ENCODE measurements around the gene NOS1AP.

DNA sequence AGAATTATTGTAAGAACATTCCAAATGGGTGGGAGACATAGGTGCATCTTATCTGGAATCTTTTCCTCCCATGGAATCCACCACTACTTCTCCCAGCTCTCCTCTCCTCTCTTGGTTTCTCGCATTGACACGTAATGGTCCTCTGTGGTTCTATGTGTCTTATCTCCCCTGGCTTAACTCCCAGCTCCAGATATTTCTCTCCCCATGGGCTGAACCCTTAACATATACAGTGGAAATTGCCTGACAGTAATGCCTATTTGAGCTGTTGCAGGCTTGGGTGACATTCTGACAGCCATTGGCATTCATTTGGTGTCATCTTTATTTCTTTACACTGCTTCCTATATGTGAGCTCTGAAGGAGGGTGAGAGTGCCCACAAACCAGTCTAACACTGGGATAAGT, 188.9 kb downstream of the NOS1AP start:
- TF ChIP-seq, protein P1, sequence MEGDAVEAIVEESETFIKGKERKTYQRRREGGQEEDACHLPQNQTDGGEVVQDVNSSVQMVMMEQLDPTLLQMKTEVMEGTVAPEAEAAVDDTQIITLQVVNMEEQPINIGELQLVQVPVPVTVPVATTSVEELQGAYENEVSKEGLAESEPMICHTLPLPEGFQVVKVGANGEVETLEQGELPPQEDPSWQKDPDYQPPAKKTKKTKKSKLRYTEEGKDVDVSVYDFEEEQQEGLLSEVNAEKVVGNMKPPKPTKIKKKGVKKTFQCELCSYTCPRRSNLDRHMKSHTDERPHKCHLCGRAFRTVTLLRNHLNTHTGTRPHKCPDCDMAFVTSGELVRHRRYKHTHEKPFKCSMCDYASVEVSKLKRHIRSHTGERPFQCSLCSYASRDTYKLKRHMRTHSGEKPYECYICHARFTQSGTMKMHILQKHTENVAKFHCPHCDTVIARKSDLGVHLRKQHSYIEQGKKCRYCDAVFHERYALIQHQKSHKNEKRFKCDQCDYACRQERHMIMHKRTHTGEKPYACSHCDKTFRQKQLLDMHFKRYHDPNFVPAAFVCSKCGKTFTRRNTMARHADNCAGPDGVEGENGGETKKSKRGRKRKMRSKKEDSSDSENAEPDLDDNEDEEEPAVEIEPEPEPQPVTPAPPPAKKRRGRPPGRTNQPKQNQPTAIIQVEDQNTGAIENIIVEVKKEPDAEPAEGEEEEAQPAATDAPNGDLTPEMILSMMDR (conservative IDR thresholded peaks at IDR 0.05 in 1 of 2, IDR thresholded peaks at IDR 0.05 in 1 of 2; ENCODE audit: extremely low read depth in 1 of 2, insufficient read depth in 1 of 2, low read depth in 1 of 2, low read length in 2 of 2) = no peak
- no peak for TF ChIP-seq EZH2 (IDR thresholded peaks at IDR 0.05; ENCODE audit: borderline replicate concordance, low read length)
